Measurements from ENCODE around the gene EARS2.
A peak's percentile ranks its signal among the peaks of the same experiment; 100 is the strongest.
"Not testable (repeated sequence)": the region's sequence is repeated elsewhere in the genome, so short reads cannot be mapped to it uniquely, and the experiment has no call there.

EARS2 gene

DNA sequence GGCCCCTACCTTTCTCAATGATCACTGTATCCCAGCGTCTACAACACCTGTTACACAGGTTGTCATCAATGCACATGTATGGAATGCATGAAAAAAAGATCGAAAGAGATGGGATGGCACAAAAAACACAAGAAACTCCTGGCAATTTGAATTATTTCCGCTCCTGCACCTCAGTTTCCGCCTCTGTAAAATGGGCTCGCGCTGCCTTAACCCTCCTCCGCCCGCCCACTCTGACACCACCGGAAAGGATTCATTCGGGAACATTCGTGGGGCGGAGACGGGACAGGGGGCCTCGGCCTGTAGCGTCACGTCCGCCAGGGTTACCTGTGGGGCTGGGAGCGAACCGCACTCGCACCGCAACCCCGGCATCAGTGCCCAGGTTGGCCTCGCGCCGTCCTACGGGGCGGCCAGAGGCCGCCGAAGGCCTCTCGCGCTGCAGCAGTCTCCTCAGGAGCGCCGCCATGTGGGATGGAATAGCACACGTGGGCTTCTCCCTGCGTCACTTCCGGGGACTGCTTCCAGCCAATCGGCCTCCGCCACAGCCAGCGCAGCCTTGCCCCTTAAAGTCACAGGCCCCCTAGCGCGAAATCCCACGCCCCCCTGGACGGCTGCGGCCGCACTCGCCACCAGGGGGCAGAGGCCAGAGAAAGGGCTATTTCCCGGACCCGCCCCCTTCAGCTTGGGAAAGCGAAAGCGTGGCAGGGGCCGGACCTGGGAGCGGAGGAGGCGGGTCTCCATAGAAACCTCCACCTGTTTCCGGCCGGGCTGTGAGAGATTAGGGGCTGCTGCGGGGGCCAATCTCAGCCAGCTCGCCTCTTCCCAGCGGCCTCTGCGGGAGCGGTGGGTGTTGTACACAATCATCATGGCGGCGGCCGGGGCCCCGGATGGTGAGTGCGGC lies at the start of gene EARS2, which contains the start of gene UBFD1:
Gene EARS2 (minus strand): TSS at position 470 of the 898 bp plus-strand sequence. CDS start 7 bp downstream, at position 463.
Gene UBFD1 (plus strand): TSS at position 847 of the 898 bp plus-strand sequence. CDS start 16 bp downstream, at position 863.
- peak; percentile 96 for DNase-seq (ENCODE audit: low read depth)

DNA sequence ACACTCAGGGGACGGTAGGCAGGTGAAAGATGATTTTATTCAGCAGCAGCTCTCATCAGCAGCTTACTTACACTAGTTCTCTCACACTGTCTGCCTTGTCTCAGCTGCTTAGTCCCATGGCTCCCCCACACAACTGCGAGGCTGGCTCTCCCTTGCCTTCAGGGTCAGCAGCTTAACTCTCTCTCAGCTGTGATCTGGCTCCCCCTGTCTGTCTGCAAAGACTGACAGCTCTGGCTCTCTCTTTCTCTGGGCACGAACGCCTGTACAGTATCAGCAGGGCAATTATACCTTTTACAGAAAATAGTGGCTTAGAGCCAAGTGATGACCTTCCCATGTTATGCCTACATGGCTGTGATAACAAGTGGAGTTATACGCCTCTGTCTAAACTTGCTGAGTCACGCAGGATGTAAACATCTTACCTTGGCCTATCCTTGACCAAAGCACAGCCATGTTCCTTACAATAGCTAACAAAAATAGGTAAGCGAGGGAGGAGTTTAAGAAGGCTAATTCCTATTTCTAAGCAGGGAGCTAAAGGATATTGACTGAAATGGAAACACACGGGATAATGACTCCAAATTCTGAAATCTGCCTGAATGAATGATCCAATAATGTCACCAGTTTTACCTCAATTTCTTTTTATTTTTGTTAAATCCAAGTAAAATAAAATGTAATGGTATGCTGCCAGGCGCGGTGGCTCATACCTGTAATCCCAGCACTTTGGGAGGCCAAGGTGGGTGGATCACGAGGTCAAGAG lies 40.0 kb upstream of the EARS2 start:
- no peak for DNase-seq (ENCODE audit: low read depth)

DNA sequence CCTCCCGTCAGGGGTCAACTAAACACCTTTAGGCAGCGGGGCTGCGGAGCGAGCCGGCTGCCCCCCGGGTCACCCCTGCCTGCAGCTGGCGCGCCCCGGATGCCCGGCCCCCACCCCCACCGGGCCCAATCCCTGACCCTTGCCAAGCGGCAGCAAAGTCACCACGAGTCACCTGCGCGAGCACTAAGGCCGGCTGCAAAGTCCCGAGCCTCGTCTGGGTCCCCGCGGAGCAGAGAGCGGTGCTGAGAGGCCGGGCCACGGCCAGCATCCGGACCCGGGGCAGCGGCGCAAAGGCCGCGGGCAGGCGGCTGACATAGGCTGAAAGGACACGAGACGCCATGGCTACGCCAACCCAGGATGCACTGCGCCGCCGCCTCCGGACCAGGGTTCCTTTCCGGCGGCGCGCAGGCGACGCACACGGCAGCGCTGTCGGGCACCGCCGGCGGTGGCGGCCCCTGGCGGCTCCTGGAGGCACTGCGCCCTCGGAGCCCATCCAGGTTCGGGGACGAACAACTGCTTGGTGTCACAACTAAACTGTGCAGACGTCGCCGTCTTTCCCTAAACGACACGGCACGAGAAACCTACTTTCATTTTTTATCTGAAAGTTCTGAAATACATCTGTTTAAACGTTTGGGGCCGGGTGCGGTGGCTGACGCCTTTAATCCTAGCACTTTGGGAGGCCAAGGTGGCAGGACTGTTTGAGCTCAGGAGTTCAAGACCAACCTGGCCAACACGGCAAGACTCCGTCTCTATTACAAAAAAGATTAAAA lies 39.0 kb upstream of the EARS2 start, which contains the start of gene NDUFAB1:
Gene NDUFAB1 (minus strand): TSS at position 366 of the 770 bp plus-strand sequence. CDS start 26 bp downstream, at position 340.
- DNase-seq (ENCODE audit: low read depth) = peak; percentile 86

DNA sequence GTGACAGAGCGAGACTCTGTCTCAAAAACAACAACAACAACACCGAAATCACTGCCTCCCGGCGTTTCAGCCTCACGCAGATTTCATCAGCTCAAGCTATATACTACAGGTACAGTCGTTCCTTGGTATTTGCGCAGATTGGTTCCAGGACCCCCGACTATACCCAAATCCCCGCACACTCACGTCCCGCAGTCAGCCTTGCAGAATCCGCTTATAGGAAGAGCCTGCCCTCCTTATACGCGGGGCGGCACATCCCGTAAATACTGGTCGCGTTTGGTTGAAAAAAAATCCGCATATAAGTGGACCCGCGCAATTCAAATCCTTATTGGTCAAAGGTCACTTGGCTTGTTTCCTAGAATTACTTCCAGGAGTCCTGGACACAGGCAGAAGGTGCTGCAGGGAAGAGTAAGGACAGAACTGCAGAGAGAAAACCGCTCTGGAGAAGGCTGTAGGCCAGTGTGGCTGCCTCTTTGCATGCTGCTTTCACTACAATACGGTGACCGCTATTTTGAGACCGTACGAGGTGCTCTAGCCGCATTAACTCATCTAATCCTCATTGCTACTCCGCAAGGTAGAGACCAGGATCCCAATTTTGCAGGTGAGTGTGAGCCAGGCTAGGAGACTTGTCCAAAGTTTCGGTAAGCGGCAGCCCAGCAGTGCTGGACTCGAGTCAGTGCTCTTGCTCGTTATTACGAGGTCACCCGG lies 38.2 kb upstream of the EARS2 start:
- no peak for DNase-seq (ENCODE audit: low read depth)

DNA sequence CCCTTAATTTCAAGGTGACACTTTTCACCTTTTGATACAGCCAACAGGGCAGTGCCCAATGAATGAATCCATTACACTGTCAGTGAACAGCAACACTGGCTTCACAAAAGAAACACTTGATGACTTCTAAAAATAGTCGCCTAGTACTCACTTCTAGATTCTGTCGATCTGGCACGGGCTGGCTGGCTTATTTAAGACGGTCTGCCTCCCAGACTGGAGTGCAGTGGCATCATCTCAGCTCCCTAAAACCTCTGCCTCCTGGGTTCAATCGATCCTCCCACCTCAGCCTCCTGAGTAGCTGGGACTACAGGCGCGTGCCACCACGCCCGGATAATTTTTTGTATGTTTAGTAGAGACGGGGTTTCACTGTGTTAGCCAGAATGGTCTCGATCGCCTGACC lies 37.0 kb upstream of the EARS2 start:
- no peak for DNase-seq (ENCODE audit: low read depth)

DNA sequence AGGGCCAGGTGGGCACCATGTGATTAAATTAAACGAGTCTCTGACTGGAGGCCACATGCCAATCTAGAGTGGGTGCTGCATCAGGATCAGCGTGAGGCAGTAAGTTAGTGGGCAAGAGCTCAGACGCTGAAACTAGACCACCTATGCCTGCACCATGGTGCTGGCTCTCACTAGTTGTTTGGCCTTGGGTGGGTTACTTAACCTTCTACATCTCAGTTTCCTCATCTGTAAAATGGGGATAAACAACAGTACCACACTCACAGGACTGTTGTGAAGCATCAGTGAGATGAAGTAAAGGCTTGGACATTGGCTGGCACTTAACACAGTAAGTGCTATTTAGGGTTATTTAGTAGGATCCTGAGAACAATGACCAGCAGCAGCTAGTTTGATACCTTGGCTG lies 33.0 kb upstream of the EARS2 start:
- DNase-seq (ENCODE audit: low read depth) = no peak

DNA sequence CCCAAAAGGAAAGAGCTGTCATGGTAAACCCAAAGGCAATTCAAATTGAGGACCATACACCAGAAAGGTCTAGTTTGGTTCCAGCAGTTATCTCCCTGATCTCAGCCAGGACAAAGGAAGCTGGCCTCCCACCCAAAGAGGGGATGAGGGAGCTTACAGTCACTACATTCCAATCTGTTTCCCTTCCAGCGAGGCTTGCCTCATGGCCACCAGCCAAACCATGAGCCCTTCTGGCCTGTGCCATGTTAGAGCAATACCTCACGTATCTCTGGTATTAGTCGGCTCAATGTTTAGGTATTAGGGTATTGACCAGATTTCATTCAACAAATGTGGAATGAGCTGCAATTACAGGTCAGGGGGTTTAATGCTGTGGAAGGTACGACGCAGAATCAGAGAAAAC lies 30.6 kb upstream of the EARS2 start:
- DNase-seq (ENCODE audit: low read depth) = no peak

DNA sequence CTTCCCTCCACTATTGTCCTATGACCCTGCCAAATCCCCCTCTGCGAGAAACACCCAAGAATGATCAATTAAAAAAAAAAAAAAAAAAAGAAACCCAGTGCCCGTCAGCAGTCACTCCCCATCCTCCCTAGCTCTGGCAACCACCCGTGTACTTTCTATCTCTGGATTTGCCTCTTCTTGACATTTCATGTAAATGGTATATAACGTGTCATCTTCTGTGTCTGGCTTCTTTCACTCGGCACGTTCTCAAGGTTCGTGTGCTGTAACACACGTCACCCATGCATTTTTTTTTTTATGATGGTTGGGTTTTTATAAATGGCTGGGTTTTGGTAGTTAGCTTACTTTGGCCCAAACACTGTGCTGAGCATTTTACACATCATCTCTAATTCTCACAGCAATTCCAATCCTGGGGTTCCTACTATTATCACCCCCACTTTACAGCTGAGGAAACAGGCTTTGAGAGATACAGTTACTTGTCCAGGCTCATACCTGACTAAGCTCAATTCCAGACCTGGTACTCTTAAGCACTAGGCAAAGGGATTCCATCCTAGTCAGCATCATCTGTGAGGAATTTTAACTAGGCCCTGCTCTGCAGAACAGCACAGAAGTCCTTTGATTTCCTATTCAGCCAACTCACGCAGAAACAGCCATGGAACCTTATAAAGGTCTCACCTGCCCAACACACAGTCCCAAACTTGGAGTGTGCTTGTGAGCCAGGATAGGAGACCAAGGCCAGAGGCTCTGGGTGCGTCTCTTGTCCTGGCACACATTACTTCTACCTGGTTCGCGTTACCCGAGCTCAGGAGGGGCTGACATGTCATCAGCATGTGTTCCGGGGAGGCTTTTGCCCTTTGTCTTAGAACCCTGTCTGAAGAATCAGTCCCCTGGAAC lies 27.3 kb upstream of the EARS2 start:
- no peak for DNase-seq (ENCODE audit: low read depth)

DNA sequence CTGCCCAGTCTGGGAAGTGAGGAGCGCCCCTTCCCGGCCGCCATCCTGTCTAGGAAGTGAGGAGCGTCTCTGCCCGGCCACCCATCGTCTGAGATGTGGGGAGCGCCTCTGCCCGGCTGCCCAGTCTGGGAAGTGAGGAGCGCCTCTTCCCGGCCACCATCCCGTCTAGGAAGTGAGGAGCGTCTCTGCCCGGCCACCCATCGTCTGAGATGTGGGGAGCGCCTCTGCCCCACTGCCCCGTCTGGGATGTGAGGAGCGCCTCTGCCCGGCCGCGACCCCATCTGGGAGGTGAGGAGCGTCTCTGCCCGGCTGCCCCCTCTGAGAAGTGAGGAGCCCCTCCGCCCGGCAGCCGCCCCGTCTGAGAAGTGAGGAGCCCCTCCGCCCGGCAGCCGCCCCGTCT lies 26.1 kb upstream of the EARS2 start:
- not testable (repeated sequence) for DNase-seq (ENCODE audit: low read depth)

DNA sequence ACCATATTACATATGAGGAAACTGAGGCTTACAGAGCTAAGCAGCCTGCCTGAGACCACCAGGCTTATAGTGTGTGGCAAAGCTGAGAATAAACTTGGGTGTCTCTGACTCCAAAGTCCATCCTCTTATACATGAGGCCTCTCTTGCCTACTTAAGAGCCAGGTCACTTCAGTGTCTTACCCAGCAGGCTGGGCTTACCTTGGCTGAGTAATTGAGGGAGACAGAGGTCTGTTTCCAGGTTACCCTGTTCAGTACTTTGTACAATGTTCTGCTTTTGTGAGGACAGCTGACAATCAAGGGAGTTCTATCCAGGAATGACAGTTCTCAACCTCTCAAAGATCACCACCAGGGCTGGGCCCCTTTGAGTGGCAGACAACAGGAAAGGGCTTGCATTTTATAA lies 24.6 kb upstream of the EARS2 start:
- DNase-seq (ENCODE audit: low read depth) = no peak

DNA sequence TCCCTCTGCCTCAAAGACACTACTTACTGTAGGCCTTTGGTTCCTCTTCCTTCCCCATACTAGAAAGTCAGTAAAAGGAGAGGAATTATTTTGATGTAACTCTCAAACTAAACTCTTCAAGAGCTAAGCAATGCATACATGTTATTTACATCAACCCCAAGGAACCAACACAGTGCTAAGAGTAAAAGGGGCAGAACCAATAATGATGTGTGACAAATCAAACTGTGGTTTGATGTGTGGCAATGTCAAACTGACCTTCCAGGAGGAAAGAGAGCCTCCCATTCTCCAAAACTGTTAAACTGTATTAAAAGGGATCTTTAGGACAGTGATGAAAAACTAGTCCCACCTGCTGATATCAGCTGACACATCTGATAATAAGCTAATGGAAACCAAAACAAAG lies 23.2 kb upstream of the EARS2 start:
- no peak for DNase-seq (ENCODE audit: low read depth)

DNA sequence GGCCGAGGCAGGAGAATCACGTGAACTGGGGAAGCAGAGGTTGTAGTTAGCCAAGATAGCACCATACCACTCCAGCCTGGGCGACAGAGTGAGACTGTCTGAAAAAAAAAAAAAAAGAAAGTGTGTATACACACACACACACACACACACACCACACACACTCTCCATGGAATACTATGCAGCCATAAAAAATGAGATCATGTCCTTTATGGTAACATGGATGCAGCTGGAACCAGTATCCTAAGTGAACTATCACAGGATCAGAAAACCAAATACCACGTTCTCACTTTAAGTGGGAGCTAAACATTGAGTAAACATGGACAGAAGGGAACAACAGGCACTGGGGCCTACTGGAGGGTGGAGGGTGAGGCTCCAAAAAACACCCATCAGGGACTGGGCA lies 22.2 kb upstream of the EARS2 start:
- DNase-seq (ENCODE audit: low read depth) = no peak

DNA sequence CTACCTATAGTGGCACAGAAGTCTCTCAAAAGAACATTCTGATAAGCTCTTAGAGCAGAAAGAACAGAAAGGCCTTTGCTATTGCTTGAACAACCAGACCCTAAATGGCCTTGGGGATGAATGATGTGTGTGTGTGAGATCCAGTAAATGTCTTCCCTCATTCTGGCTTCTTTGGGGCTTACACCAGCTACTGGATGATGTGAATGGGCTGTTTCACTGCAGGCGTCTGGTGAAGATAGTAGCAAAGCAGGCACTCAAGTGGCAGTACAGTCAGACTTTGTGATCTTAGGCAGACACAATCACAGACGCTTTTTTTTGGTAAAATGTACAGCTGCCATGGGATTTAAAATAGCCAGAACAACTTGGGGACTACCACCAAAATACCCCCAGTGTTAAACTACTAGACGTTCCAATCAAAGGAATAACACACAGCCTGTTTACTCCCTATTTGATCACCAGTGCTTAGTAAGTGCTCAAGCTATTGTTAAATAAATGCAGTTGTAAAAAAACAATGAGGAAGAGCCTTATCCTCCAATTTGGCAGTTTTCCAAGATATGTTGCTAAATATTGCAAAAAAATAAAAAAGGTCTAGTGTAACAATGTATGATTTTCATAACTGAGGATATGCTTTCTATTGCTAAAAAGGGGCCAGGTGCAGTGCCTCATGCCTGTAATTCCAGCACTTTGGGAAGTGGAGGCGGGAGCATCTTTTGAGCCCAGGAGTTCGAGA lies 21.1 kb upstream of the EARS2 start:
- DNase-seq (ENCODE audit: low read depth) = no peak

DNA sequence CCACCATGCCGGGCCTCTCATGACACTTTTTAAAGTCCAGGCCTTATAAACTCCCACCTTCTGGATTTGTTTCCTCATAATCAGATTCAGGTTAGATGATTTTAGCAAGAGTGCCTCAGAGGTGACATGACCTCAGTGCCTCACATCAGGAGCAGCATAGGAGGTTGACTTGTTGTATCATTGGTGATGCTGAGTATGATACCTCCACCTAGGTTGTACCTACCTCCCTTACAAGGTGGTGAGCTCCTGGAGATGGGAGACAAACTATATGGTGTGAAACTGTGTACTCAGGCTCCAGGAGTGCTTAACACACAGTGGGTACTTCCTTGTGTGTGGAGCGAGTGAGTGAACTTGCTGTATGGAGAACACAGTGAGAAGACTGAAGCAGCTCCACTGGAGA lies 20.3 kb upstream of the EARS2 start:
- DNase-seq (ENCODE audit: low read depth) = no peak

DNA sequence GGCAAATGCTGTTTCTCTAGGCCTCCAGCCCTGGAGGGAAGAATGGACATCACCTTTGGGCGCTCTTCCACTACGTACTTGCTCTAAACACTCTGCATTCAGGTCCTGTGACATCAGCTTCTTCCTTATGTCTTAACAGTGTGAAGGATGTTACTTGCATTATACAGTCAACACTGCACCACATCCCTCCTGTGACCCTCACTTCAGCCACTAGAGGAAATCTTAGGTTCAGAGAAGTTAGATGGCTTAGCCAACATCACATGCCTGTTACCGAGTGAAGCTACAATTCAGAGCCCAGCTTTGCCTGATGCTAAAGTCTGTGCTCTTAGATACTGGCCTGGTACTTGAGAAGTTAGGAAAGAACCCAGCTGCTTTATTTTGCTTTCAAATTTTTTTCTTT lies 18.7 kb upstream of the EARS2 start:
- DNase-seq (ENCODE audit: low read depth) = no peak

DNA sequence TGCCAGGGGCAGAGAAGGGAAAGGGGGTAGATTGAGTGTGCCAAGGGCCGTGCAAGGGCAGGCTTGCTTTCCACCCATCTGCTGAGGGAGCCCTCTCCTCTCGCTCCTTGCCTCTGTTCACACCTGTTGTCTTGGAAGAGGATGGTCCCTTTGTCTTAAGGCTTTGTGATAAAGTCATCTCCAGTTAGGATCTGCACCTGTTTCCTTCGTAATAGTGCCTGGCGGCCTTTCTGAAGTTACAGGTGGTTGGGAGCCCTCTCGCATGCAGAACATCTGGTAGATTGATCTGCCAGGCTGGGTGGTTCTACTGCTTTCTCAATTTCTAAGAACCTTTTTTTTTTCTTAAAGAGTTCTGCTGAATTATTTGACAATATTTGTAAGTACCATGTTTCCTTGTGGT lies 16.7 kb upstream of the EARS2 start:
- no peak for DNase-seq (ENCODE audit: low read depth)

DNA sequence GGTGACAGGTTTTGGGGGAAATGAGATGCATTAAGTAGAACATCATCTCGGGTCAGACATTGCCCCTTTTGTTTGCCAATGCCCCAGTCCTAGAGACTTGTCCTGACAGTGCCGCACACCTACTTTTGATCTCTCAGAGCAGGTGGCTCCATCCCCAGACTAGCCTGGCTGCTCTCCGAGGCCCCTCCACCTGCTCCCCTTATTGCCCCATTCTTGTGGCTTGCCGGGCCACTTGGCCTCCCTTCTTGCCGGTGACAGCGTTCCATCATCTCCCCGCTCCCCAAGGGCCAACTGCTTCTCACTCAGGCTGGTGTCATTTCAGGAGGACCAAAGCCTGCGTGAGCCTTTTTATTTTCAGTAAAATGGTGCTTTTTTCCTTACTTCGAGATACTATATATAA lies 15.2 kb upstream of the EARS2 start:
- DNase-seq (ENCODE audit: low read depth) = no peak

DNA sequence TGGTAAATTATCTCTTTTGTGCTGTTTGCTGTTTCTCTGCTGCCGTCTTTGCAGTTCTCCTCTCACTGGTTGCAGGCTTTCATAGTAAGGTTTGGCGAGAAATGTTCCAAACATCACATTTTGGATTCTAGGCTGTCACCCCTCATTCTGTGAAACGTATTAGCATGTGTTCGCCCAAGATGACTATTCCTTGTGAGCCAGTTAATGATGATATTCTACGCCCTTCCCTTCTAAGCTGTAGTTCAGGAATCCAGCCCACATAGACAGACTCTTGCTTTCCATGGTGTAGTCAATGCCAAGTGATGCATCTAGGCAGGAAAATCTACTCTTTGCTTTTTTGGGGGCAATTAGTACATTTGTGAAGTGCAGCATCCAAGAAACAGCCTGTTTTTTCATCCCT lies 14.7 kb upstream of the EARS2 start:
- DNase-seq (ENCODE audit: low read depth) = no peak

DNA sequence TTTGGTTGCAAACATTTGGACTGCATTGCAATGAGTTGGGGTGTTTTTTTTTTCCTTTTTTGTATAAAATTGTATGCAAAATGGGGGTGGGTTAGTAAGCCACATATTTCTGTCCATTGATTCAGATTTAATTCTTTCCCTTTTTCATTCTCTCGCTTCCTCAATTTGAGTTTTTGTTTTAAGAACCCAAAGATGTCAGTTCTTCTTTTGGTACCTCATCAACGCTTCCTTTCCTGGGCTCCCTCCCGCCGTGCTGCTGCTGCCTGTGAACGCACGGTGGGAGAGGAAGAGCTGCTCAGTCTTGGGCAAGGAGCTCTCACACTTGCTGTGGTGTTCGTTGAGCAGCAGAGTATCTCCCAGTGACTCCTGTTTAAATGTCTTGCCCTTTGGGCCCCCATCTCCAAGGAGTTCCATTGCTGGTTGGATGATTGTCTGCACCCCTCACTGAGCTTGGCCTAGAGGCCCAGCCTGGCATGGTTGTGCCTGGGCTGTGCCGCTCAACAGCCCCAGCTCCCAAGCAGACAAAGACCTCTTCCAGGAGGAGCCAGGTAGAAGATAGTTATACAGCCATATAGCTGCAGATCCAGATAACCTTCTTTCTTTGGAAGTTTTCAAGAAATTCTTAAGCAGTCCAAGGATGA lies 14.0 kb upstream of the EARS2 start:
- DNase-seq (ENCODE audit: low read depth) = no peak
